SK-N-SH treated with all-trans-retinoic acid at 6 μM for 48 hours (cell line): ENCODE data around the gene HPS5.

Experiments used
- ATAC-seq: fragments of 200-7000 bp; cut with Tn5 transposase; 3 replicates; pipeline ENCODE4 v1.9.1; 2020; ENCODE audit warnings: mild to moderate bottlenecking, moderate library complexity
- ARNTL ChIP-seq: fragments of 450-650 bp; formaldehyde crosslinking; IDR thresholded peaks from 2 replicates; pipeline ENCODE4 v1.5.0; 2020; ENCODE audit warnings: low read depth, mild to moderate bottlenecking, moderate library complexity, borderline replicate concordance
- CREB5 ChIP-seq: fragments of 250-450 bp; sonication (Bioruptor Pico); IDR thresholded peaks from 2 replicates; pipeline ENCODE4 v1.5.1; 2020; ENCODE audit warnings: low read depth, mild to moderate bottlenecking, moderate library complexity
- CSDC2 ChIP-seq: fragments of 250-450 bp; sonication (Bioruptor Pico); IDR thresholded peaks from 2 replicates; pipeline ENCODE4 v1.5.0; 2020; ENCODE audit warnings: mild to moderate bottlenecking, moderate library complexity
- CSRNP3 ChIP-seq: fragments of 250-450 bp; sonication (Bioruptor Pico); IDR thresholded peaks from 2 replicates; pipeline ENCODE4 v1.5.1; 2021; ENCODE audit warnings: mild to moderate bottlenecking, moderate library complexity
- GLIS3 ChIP-seq: fragments of 250-450 bp; sonication (Bioruptor Pico); IDR thresholded peaks from 2 replicates; pipeline ENCODE4 v1.5.0; 2020; ENCODE audit warnings: mild to moderate bottlenecking, moderate library complexity
- ISL1 ChIP-seq: fragments of 250-450 bp; sonication (Bioruptor Pico); IDR thresholded peaks from 2 replicates; pipeline ENCODE4 v2.1.2; 2022; ENCODE audit warnings: mild to moderate bottlenecking, moderate library complexity
- OSR1 ChIP-seq: fragments of 250-450 bp; sonication (Bioruptor Pico); IDR thresholded peaks from 2 replicates; pipeline ENCODE4 v1.8.0; 2022; ENCODE audit warnings: moderate library complexity, mild to moderate bottlenecking, inconsistent platforms
- POU6F1 ChIP-seq: fragments of 250-450 bp; sonication (Bioruptor Pico); IDR thresholded peaks from 2 replicates; pipeline ENCODE4 v1.8.0; 2021; ENCODE audit warnings: low read depth, mild to moderate bottlenecking, moderate library complexity, borderline replicate concordance
- RARB ChIP-seq: fragments of 250-450 bp; sonication (Bioruptor Pico); IDR thresholded peaks from 2 replicates; pipeline ENCODE4 v1.8.0; 2021; ENCODE audit warnings: mild to moderate bottlenecking, moderate library complexity
- SNAI2 ChIP-seq: fragments of 250-450 bp; sonication (Bioruptor Pico); IDR thresholded peaks from 2 replicates; pipeline ENCODE4 v1.5.0; 2020; ENCODE audit warnings: mild to moderate bottlenecking, moderate library complexity
- TCF4 ChIP-seq: fragments of 250-450 bp; sonication (Bioruptor Pico); IDR thresholded peaks from 2 replicates; pipeline ENCODE4 v1.8.0; 2021; ENCODE audit warnings: mild to moderate bottlenecking, moderate library complexity, borderline replicate concordance
- TOX ChIP-seq: fragments of 250-450 bp; sonication (Bioruptor Pico); IDR thresholded peaks from 2 replicates; pipeline ENCODE4 v1.8.0; 2021; ENCODE audit warnings: mild to moderate bottlenecking, moderate library complexity, borderline replicate concordance
- TSHZ2 ChIP-seq: fragments of 250-450 bp; sonication (Bioruptor Pico); IDR thresholded peaks from 2 replicates; pipeline ENCODE4 v1.5.0; 2020; ENCODE audit warnings: mild to moderate bottlenecking, moderate library complexity
- ZC3H10 ChIP-seq: fragments of 250-450 bp; sonication (Bioruptor Pico); IDR thresholded peaks from 2 replicates; pipeline ENCODE4 v1.5.1; 2021; ENCODE audit warnings: mild to moderate bottlenecking, moderate library complexity
- ZNF565 ChIP-seq: fragments of 450-650 bp; formaldehyde crosslinking; conservative IDR thresholded peaks from 2 replicates; pipeline ENCODE4 v1.5.0; 2020; ENCODE audit warnings: low read depth, mild to moderate bottlenecking, moderate library complexity
- ZNF70 ChIP-seq: fragments of 450-650 bp; formaldehyde crosslinking; IDR thresholded peaks from 2 replicates; pipeline ENCODE4 v1.5.0; 2020; ENCODE audit warnings: mild to moderate bottlenecking, moderate library complexity
- ZNF8 ChIP-seq: fragments of 450-650 bp; formaldehyde crosslinking; IDR thresholded peaks from 2 replicates; pipeline ENCODE4 v1.5.0; 2020; ENCODE audit warnings: mild to moderate bottlenecking, moderate library complexity

The HPS5 gene

GRCh38 chr11:18315893-18316292 lies 6.0 kb downstream of the HPS5 start:
- TF ChIP-seq ZNF565 (CRISPR knock-in tag) (no peak), RARB (CRISPR knock-in tag) (no peak)
- ATAC-seq, result no peak

- no peak for TF ChIP-seq GLIS3
- no peak for TF ChIP-seq TCF4
- no peak for TF ChIP-seq ZC3H10 (CRISPR knock-in tag)
- no peak for TF ChIP-seq SNAI2 (CRISPR knock-in tag)
- no peak for TF ChIP-seq TSHZ2 (CRISPR knock-in tag)
- no peak for TF ChIP-seq ZNF8 (CRISPR knock-in tag)
- no peak for TF ChIP-seq ZNF70
- TF ChIP-seq POU6F1 (CRISPR knock-in tag), result no peak
- TF ChIP-seq ARNTL, result no peak
- TF ChIP-seq TOX (CRISPR knock-in tag), result no peak
- TF ChIP-seq ISL1 (CRISPR knock-in tag), result no peak
- no peak for TF ChIP-seq CSDC2 (CRISPR knock-in tag)
- ATAC-seq, result no peak
Observed at GRCh38 chr11:18314784-18315523, 7.0 kb downstream of the HPS5 start.

- ATAC-seq, result peak; percentile 49
- TF ChIP-seq ZNF8 (CRISPR knock-in tag), result no peak
- TF ChIP-seq OSR1 (CRISPR knock-in tag), result no peak
- TF ChIP-seq ISL1 (CRISPR knock-in tag), result no peak
- no peak for TF ChIP-seq POU6F1 (CRISPR knock-in tag)
- TF ChIP-seq CREB5 (CRISPR knock-in tag), result no peak
- TF ChIP-seq TCF4, result no peak
- no peak for TF ChIP-seq CSRNP3 (CRISPR knock-in tag)
- TF ChIP-seq ZNF565 (CRISPR knock-in tag), result no peak
- TF ChIP-seq TOX (CRISPR knock-in tag), result no peak
- TF ChIP-seq RARB (CRISPR knock-in tag), result no peak
- TF ChIP-seq, all 23 proteins: peak for 0
Observed at GRCh38 chr11:18313965-18314763, 7.8 kb downstream of the HPS5 start.
